Skin of body (tissue), 2 donors: ENCODE data around the gene ADGRL1. TPM values are rescaled to one million over a fixed set of nuclear protein-coding genes. Genes with fewer than 3 reads are reported as not detected.

Experiments
- DNase-seq: peaks from one replicate; lab custom pipeline; 2025; lab: John Stamatoyannopoulos, UW
- total RNA-seq: library from RNA; depleted of rRNA; stranded (reverse); fragments of >200 nt; gene quantifications from one replicate; pipeline ENCODE4 v1.2.3, GENCODE V29; 2014

Gene ADGRL1
- total RNA-seq, 1 donor from 2014 or later = 22.6 TPM

DNA sequence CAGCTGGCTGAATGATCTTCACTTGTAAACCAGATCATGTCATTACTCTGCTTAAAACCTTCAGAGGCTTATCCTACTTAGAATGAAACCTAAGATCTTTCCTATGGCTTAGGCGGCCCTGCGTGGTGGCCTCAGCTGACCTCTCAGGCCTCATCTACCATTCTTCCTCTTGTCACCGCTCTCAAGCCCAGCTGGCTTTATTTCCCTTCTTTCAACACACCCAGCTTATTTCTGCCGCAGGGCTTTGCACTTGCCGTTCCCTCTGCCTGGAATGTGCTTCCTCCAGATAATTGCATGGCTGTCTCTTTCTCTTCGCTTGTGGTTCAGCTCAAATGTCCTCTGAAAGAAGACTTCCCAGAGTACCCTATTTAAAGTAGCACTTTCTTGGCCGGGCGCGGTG, 66.0 kb downstream of the ADGRL1 start:
- no peak for DNase-seq

DNA sequence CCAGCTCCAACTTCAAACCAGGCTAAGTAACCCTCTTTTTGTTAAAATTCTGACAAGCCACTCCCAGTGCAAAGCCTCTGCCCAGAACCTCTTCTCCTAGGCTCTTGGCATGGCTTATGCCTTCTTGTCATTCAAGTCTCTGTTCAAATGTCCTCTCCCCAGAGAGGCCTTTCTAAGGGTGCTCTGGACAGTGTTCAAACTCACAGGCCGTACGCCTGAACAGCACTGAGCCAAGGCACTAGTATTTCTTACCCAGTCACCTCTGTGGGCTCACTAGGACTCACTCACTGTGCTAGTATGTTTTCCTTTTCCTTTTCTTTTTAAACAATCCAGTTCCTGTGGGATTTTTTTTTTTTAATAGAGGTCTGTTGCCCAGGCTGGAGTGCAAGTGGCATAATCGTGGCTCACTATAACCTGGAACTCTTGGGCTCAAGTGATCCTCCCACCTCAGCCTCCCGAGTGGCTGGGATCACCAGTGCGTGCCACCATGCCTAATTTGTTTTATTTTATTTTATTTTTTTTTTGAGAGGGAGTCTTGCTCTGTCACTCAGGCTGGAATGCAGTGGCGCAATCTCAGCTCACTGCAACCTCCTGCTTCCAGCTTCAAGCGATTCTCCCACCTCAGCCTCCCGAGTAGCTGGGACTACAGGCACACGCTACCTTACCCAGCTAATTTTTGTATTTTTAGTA, 67.2 kb downstream of the ADGRL1 start:
- DNase-seq = no peak

DNA sequence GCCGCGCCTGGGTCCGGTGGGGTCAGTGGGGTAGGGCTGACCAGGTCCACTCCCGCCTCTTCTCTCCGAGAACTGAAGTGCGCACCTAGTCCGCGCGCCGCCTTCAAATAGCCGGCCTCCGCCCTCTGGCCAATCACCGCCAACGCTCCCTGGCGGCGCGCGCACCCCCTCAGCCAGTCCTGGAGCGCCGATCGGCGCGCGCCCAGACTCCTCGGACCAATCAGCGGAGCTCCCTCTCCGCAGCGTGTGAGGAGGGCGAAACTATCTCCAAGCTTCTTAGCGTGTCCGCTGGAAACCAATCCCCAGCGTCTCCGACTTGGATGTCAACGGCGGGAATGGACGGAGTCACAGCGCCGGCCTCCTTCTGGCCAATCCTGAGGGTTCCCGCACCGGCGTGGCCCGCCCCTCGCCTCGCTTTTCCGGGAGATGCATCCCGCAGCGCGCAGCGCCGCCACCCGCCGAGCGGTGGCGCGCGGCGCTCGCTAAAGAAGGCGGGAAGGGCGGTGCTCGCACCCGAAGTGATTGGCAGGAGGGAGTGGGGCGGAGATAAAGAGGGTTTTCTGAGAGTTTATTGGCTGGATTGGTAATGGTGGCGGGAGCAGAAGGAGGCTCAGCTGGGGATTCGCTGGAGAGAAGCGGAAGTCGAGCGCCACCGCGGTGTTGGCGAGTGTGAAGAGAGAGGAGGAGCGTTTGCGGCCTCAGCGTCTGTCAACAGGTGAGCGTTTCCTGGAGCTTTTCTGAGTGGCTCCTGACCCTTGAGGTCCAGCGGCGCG, 69.3 kb downstream of the ADGRL1 start, which contains the start of gene ASF1B:
Gene ASF1B (minus strand): TSS at position 81 of the 773 bp plus-strand sequence. CDS start 133 bp downstream, outside the sequence.
- peak; percentile 100 for DNase-seq

DNA sequence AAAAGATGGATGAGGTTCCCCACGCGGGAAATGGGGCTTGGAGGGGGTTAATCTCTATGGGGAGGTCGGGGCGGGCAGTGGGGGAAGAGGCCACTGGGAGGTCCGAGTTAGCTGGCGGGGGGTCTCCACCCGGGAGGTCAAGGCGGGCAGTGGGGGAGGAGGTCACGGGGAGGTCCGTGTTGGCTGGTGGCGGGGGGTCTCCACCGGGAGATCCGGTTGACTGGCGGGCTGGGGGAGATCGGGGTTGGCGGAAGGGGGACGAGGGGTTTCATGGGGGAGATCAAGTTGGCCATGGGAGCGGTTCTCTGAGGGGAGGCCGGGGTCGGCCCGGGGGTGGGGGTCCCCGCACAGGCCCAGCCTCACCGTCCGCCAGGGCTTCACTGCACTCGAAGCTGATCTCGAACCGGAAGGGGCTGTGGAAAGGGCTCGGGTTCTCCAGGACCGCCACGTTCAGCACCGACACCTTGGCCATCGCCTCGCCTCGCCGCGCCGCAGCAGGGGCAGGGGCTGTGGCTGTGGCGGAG, 69.9 kb downstream of the ADGRL1 start:
- DNase-seq = no peak

DNA sequence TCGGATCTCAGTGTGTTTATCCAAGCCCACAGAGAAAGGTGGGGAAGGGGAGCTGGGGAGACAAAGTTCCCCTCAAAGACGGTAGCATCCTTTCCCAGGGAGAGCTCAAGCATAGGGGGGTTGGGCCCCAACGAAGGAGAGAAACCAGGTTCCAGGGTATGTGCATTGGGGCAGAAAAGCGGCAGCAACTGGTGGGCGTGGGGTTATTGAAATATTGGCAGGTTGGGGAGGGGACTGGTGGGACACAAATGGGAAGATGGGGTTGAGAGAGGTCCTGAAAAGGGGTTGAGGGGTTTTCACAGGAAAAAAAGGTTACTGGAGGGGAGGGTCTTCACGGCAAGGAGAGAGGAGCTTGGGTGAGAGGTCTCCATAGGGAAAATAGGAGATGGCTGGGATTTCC, 70.6 kb downstream of the ADGRL1 start:
- no peak for DNase-seq

DNA sequence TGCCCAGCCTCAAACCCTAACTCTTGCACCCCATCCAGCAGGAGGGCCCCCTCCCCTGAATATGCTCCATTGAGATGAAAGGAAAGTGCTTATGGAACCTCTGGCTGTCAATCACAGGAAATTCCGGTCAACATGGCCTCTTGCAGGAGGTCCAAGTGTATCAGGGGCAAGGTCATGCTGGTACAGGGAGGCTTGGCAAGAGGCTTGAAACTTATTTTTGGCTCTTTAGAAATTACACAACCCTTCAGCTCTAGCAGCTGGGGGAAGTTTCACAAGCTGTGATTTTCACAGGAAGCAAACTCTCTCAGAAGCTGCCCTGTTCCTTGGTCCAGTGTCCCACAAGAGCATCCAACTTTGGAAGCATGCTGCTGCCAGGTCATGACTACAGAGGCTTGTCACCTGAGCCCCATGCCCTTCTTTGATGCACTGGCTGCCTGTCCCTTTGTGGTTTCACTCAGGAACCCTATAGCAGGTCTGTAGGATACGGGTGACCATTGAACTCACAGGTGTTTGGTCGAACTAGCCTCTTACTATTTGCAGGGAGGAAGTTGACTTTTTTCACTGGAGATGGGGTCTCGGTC, 78.0 kb downstream of the ADGRL1 start:
- DNase-seq = no peak

DNA sequence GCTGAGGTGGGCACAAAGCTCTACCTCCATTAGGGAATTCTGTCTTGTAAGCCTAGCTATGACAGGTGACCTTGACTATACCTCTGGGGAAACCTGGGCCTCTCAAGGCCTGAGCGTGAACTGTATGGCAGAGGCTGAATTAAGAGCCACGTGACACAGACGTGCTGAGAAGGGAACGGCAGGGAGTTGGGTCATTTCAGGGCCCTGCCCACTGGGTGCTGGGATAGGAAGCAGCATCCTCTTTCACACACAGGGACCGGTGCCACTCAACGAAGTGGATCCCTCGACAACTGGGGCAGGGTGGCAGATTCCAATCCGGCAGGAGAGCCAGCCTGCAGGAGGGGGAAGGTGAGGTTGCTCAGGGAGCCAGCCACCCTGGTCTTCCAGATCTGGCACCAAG, 78.8 kb downstream of the ADGRL1 start:
- no peak for DNase-seq

DNA sequence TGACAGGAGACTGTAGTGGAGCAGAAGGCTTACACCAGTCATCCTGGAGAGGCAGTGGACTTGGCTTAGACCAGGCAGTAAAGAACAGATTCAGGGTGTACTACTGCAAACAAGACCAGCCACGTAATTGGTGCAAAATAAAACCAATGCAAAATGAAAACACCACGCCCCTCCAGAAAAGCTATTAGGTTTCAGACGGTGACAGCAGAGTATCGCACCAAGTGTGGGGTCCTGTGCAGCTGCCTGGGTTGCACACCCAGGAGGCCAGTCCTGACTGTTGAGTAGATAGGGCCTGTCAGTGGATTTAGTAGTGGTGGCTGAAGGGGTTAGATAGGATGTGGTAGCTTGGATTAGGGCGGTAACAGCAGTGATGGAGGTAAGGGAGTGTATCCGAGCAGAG, 83.0 kb downstream of the ADGRL1 start:
- no peak for DNase-seq

DNA sequence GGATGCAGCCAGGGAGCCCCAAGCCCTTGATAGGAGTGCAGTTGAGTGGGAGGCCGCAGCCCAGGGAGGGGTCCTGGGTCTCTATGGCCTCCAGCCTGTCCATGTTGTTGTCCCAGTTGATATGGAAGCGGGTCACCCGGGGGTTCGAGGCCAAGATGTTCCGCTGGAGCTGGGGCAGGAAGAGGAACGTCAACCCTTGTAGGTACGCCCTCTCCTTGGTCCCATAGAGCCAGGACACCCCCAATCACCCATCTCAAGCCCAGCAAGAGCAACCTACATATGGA, 85.5 kb downstream of the ADGRL1 start:
- no peak for DNase-seq

DNA sequence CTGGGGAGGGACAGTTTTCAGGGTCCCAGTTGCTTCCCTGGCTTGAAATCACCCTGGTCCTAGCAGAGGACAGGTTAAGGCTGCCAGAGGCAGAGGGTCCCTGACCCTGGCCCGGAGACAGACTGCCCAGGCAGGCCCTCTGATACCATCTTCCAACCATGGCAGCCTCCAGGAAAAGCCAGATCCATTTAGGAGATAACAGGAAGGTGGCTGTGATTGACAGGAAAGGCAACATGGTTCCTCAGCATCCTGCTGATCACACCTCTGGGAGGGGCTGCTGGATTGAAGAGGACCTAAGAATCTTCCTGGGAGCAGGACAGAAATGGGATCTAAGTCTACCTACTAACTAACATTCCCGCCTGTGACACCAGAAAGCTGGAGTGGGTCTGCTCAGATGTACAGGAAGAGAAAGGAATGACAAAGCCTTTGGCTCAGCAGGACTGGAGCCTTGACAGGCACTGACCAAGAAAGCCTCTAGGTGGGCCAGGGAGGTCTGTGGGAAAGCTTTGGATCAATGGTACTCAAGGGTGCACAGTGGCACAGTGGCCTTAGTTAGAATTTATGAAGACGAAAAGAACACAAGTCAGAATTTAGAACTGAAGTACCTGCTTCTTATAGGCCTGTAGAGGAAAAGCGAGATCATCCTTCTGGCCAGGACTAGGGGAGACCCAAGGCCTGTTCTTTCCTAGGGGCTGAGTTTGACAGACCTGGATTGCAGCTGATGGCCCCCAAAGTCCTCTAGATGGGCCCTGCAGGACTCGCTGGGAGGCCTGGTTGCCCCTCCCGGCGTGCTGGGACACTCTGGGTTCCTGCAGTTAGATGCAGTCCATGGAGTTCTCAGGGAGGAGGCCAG, 86.1 kb downstream of the ADGRL1 start:
- DNase-seq = no peak

DNA sequence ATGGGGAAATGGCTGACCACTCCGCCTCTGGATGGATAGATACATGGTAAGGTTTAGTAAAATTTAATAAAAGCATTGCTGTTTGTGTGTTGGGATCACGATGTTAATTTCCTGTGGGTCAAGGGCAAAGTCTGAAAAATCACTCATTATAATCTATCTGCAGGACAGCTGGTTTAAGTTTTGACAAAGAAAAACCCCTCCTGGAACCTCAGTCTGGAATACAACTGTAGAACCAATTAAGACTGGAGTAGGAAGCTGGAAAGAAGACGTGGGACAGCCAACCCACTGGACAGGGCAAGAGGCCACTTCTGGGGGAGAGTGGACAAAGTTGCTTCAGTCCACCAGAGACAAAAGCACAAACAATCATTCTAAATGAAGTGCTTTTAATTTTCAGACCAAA, 86.8 kb downstream of the ADGRL1 start:
- no peak for DNase-seq

DNA sequence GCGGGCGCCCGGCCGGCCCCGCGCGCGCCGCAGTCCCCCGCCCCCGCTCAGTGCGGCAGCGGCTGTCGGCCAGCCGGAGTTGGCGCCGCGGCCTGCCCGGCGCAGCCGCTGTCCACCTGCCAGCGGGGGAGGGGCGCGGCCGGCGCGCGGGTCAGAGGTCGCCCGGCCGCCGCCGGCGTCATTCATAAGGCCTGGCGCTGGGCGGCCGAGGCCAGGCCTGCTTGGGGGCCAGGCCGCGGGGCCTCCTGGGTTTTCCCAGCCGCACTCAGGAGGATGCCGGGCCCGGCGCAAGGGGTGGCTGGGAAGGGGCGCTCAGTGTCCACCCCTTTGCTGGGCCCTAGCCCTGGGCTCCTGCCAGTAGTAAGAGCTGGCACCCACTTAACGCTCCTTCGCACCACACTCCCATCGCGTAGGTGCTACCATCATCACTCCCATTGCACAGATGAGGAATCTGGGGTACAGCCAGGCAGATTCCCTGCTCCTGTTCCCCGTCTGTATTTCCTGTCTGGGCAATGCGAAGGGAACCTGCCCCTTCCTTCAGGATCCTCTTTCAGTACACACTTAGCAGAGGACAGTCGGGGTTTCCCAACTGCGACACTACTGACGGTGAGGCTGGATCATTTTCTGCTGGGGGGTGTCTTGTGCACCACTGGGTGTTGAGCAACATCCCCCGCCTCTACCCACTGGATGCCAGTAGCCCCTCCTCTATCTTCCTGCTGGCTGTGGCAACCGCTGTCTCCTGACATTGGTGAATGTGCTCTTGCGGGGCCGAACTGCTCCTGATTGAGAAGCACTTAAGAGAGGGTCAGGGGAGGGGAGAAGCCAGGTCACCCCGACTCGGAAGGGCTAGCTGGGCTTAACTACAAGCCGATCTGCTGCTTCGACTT, 87.6 kb downstream of the ADGRL1 start:
- peak; percentile 51 for DNase-seq

DNA sequence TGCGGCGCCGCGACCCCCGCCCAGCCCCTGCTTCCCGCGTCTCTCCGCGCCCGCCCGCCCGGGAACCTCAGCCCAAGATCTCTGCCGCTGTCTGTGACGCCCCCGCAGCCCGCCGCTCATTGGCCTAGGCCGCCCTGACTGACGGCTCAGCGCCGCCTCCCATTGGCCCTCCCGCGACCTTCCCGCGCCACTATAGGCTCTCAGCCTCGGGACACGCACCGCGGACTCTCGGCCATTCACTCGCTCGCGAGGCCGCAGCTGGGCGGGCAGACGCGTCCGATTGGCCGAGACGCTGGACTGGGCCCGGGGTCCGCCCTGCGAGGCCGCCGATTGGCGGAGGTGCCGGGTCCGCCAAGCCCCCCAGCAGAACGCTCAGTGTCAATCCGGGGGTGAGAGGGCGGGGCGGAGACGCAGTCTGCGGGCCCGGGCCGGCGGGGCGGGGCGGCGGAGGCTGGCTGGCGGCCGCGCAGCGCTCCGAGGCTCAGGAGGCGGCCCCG, 88.3 kb downstream of the ADGRL1 start, which contains the start of gene PRKACA:
Gene PRKACA (minus strand): TSS at position 95 of the 497 bp plus-strand sequence. CDS start 215 bp downstream, outside the sequence.
- peak; percentile 99 for DNase-seq

DNA sequence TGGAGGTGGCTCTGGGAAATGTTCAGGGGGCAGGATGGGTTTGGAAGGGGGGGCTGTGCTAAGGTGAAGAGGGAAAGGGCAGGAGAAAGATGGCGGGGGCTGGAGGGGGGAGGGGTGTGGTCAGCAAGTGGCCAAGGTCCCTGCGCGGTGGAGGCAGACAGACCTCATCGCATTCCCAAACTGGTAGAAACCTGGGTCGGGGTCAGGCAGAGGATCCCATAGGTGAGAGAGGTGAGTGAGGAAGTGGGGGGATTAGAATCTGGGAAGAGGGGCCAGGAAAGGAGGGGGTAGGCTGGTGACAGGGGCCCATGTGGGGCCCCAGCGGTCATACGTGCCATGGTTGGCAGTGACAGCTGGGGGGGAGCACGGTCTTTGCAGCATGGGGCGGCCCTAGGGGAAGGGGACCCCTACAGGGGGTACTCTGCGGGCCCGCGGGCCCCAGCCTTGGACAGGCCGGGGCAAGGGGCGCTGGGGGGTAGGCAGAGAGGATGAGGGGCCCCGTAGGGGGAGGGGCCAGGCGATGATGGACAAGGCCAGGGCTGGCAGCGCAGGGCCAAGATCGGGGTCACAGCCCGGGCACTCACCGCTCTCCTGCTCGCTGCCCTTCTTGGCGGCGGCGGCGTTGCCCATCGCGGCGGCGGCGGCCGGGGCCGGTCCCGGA, 88.9 kb downstream of the ADGRL1 start:
- DNase-seq = no peak

DNA sequence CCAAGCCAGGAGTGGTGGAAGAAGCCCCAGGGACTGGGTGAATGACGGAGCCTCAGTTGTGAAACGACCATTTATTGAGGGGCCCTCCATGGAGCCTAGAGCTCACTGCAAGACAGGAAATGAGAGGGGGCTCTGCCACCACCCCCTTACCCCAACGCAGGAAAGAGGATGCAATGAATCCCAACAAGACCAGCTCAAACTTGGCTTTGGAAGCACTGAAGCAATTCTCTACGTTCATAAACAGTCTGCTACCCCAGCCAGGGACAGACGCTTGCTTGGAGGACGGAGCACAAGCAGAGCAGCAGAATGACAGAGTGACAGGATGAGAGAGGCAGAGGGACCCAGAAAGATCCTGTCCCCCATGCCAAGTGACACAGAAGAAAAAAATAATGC, 89.4 kb downstream of the ADGRL1 start:
- DNase-seq = no peak

DNA sequence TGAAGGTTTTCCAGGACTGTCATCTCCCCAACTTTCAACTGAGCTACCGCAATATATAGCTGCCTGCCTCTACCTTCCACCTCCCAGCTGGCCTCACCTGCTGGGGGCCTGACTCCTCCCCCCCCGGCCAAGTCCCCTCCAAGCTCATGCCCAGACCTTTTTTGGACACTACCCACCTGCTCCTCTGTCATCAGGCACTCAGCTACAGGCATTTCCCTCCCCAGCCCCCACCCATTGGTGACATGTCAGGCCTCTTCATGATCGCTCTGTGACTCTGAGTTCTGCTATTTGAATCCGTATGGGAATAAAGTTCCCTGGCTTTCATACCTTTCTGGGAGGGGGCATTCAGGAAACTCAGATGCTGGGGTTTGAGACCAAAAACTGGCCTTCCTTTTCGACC, 90.2 kb downstream of the ADGRL1 start:
- no peak for DNase-seq

DNA sequence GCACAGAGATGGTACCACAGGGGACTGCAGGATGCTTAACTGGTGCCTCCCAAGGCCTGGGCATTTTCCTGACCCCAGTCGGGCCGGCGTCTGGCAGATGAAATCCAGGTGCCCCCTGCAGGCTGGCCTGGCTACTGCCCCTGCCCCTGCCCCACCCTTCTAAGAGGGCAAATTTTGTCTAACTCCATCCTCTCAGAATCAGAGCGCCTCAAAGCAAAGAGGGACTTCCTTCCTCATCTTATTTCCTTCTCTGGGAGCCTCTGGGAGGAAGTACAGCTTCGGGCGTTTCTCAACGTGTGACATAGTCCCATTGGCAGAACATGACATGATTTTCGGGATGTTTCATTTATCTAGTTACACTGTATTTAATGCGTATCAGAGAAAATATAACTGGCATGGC, 91.1 kb downstream of the ADGRL1 start:
- no peak for DNase-seq

DNA sequence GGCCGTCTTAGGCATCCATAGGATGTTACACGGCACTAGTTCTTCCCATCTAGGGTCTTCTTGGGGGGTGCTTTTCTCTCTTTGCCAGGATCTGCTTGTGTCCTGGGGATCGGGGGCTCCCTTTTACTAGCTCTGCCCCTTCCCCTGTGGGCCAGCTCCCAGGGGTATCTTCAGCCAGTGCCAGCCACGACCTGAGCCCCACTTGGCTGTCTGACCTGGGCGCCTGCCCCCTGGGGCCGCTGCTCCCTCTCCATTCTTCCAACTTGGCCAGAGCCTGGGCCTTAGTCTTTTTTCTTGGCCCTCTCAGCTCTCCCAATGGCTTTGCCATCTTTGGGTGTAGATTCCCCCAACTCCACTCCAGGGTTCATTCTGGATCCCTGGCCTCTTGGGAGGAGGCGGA, 91.5 kb downstream of the ADGRL1 start:
- no peak for DNase-seq

DNA sequence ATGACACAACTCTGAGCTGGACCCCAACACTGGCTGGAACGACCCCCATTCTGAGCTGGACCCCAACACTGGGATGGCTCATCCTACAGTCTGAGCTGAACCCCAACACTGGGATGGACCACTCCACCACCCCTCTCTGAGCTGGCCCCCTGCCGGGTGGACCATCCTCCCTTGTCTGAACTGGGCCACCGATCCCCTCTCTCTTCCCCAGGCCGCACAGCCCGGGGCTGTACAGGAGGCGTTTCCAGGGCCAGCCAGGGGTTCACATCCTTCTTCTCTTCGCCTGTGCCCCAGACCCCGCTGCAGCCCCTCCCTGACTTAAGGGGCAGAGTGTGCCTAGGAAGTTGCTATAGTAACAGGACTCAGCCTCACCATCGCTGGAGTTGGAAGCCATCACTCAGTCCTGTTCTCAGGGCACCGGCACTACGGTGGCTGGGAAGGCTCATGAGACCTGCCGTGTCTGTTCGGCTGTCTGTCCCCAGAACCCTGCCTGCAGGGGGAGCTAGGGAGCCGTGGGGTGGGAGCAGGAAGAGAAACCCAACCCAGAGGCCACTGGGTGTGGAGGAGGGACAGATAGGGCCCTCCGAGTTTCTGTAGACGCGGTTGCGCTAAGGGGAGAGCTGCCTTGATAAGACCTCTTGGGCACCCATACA, 92.1 kb downstream of the ADGRL1 start:
- DNase-seq = no peak
